NCI-H510A treated with DMSO at 0.1 percent for 48 hours (cell line): ENCODE measurements around the gene IGSF9B.

ENCODE experiments used
- DNase-seq: peaks from one replicate; lab custom pipeline; 2025; lab: John Stamatoyannopoulos, UW

Gene IGSF9B

DNA sequence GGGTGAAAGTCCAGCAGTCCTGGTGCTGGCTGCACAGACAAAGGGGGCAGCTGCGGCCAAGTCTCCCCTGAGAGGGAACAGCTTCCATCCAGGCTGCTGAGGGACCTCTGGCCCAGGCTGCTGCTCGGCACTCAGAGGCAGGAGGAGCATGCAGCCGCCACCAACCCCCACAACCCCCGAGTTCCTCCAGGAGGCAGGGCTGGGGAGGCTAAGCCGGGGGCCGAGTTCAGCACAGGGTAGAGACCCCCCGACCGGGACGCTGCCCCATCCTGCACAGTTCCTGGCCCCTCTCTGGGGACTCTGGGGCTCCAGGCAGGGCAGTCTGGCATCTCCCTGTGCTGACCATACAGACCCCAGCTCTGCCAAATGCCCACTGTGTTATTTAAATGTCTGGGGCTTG lies 20.2 kb downstream of the IGSF9B start:
- no peak for DNase-seq

DNA sequence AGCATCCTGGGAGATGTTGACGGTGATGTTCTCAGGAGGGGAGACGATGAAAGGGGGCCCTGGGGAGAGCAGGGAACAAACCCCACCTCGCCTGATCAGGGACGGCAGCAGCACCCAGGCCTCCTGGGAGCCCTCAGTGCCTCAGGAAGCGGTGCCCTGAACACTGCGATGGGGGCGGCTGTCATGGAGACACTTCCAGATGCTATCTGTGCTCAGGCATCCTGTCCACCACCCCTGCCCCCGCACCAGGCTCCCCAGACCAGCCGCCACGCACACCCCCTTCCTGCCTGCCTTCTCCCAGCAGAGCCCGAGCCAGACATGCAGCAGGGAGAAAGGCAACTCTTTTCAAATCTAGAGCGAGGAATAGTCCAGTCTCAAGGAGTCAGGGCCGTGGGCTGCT lies 20.6 kb downstream of the IGSF9B start:
- DNase-seq = no peak

DNA sequence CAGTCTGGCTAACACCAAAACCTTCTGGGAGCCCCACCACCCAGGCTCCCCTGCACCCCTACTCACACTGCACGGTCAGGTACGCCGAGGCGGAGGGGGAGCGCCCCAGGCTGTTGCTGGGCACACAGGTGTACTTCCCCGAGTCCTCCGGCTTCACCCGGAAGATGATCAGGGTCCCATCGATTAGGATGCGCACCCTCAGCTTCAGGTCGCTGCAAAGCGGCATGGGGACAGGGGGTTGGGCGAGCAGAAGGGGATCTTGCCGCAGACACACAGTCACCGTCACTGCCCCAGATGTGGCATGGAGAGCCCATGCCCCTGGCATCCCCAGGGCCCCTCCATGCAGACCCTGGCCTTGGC lies 21.2 kb downstream of the IGSF9B start:
- DNase-seq = no peak

DNA sequence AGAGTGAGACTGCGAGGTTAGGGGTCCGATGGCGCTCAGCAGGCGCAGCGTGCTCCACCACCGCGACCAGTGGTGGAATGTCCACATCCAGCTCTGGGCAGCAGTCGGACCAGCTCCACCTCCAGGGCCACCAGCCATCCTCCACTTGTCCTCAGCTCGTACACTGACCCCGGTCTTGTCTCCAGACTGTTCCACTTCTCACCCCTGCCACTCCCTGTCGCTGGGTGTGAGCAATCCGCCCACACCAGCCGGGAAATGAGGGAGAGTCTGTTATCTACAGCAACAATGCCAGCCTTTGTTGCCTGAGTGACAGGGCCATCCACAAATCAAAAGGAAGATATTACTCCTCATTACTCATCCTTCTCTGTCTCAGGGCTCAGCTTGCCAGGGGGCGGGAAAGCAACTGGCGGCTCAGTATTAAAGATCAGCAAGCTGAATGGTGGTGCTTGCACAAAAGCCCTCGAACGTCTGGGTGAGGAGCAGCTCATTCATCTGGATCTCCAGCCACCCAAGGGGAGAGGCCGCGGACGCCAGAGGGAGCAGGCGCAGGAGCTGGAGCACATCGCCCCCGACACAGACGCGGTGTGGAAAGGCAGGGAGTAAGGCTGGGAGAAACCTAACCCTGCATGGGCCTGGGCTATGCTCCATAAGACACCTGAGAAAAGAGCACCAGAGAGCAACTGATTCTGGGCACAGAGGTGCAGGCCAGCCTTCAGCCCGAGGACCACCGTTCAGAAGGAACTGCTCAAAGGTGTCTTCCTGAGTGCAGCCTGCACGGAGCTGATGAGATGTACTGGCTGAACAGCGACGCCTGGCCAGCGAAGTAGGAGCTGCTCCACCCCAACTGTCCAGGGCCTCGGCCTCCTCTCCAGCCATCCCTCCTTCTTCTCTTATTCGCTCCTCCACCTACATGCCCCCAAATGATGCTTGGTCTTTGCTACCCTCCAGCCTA lies 21.9 kb downstream of the IGSF9B start:
- DNase-seq = no peak

DNA sequence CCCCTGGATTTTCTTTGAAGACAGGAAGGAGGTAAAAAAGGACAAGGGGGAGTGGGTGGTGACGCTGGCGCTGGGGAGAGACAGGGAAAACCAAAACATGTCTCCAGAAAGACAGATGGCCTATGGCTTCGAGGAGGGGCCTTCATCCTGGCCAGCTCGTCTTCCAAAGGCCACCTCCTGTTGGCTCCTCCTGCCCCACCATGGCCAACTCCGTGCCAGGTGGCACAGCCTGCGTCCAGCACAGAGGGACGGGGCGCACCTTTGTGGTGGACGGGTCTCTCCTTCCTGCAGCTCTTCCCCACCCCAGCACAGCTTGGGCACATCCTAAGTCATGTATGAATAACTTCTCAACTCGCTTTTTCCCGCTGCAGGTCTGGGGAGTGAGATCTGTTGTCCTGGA lies 22.7 kb downstream of the IGSF9B start:
- DNase-seq = no peak

DNA sequence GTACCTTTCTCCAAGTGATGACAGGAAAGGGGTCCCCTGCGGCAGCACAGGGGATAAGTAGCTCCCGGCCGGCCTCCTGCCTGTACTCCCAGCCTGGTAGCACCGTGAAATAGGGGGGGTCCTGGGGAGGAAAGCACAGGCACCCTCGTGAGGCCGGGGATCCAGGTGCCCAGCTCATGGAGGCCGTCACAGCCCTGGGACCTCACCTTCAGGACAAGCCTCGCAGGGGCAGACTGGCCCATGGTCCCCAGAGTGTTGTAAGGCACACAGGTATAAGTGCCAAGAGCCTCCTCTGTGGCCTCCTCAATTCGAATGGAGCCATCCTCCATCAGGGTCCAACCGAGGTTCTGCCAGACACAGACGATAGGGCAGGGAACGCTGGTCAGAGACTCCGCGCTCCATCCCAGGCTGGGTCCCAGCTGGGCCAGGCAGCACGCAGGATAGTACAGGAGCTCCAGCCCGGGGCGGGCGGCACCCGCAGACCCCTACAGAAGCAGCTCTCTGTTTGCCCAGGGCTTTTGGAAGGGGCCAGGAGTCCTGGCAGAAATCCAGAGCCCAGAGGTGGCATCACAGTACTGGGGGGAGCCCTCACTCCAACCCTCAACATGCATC lies 25.2 kb downstream of the IGSF9B start:
- no peak for DNase-seq

DNA sequence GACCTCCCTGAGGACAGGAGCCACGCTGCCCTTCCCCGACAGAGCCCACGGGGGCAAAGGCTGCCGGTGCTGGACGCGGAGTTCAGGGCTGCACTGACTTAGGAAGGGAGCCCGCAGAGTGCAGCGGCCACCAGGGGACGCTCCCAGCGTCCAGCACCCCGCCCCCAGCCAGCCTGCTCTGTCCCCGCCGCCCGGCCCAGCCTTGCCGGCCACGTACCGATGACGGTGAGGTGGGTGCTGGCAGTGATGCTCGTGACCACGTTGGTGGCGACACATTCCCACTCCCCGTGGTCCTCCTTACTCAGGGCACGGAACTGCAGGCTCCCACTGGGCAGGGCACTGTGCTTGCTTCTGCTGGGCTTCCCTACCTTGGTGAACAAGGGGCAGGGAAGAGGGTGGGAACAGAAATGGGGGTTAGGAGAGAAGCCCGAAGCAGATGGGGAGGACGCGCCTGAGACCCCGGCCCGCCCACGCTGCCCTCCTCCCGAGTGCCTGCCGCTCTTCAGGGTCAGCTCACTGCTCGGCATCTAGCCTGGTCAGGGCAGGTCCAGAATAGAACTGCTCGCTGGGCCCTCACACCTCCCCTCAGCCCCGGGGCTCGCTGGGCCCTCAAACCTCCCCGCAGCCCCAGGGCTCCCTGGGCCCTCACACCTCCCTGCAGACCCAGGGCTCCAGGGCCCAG lies 25.9 kb downstream of the IGSF9B start:
- no peak for DNase-seq

DNA sequence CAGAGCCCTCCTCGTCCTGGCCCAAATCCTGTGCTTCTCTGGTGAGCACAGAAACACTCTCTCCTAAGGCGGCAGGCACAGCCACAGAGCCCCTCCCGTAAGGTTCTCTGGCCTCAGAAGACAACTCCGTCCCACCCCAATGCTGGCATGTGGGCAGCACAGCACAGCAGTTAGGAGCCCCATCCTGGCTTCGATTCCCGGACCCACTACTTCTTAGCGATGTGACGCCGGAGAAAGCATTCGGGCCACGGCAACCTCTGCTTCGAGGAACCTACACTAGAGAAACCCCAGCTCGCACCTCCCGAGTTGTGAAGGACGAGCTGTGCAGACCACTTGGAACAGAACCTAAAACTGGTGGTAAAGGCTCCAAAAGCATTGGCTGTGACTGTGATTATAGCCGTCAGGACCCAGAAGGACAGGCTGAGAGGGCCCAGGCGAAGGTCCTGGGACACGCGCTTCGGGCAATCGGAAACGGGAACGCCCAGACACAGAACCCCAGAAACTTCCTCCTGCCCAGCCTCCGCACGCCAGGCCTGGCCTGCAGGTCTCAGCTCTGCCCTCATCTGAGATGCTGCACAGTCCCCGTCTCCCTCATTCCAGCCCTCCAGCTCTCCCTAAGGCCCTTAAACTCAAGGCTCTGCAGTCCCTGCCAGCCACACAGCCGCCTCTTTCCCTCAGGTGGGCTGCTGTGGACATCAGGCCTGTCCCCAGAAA lies 26.6 kb downstream of the IGSF9B start:
- DNase-seq = no peak

DNA sequence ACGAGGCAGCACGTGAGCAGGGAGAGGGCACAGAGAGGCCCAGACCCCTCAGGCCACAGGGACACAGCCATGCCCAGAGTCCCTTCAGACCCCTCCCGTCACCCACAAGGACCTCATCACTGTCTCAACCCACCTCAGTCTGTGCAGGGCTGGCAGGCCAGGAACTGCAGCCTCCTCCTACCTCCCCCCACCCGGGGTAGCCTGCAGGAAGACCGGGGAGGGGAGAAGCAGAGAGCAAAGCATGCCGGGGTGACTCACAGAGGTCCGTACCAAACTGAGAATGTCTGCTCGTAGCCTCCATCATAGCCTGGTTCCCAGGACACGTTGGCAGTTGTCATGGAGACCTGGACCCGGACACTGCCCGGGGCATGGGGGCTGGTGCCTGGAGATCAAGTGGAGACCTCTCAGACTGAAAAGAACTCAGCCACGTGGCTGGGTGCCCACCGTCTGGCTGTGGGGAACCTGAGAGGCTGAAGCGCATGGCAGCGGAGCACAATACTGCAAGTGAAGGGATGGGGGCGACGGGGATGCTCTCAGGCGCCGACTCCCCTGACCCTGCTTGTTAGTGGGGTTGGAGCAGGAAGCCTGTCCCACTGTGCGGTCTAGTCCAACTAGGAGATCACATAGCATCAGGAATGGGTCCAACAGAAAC lies 27.2 kb downstream of the IGSF9B start:
- DNase-seq = no peak

DNA sequence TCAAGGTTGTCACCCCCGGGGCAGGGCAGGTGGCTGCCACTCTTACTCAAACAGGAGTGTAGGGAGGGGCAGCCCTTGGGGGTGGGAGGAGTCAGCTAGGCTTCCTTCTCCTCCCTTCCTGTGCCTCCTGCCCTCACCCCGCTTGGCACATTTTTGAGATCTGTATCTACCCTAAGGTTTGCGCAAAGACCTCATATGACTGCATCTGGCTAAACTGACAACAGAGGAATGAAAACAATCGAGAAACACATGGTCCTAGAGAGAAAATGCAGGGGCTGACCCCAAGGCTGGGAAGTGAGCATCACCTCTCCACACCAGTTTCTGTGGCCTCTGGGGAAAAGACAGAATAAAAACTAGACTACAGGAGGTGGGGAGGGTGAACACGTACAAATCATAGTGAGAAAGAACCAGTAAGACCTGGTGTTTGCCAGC lies 28.1 kb downstream of the IGSF9B start:
- peak; percentile 78 for DNase-seq

DNA sequence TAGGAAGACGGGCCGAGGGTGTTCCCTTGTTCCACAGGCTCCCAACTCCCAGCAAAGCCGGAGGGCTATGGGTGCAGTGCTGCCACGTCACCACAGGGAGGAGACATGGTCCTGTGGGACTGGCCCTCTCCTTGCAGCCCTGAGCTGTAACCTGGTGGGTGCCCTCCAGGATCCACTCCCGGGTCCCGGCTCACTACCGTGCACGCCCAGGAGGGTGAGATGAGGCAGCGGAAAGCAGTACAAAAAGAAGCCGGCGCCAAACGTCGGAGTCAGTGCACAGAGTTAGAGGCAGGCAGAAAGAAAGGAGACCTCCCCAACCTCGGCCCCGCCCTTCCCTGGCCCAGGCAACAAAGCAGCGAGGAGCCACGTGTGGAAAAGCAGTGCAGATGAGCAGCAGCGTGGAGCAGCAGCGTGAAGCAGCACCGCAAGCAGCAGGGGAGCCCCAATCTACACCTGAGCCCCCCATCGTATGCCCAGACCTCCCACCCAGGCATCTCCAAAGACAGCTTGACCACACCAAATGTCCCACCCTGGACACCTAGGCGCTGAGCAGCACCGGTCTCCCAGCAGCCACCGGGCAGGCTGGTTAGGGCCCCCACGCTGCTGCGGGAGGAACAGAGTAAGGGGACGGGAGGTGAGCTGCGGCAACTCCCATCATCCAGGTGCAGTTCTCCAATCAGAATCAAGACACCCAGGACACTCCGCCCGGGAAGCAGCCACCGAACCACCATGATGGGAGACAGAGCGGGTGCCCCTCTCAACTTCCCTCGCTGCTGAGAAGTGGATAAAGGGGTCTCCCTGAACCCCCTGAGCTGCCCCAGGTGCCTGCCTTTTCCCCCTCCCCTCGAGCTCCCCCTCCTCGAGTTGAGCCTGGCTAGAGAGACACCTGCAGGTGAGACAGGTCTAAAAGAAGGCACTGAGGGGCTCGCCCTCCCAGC lies 28.8 kb downstream of the IGSF9B start:
- DNase-seq = peak; percentile 80

DNA sequence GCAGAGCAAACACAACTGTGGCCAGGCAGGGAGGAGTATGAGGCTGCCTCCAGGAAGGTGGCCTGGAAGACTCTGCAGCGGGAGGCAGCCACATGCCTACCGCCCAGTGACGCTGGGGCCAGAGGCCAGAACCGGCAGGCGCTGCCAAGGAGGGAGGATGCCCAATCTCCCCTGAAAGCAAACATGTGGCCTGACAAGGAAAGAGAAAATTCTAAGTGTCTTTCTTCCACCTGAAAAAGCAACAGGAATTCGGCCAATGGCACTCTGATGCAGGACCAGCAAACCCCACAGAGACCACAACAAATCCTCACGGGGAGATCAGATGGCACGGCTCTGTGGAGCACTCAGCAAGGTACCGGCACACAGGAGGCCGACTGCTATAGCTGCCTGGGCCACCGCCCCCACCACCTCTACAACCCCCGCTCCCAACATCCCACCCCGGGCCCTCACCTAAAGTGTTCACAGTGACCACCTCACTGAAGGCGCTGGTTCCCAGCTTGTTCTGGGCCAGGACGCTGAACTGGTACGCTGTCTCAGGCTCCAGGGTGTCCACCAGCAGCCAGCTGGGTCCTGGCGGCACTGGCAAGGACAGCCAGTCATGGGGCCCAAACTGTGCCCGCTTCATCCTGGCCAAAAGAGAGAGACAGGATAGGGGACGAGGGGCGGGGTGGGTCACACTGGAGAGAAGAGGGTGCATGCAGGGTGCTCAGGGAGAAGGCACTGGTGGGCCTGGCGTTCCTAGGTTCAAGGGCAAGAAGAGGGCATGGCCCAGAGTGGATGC lies 30.1 kb downstream of the IGSF9B start:
- no peak for DNase-seq

DNA sequence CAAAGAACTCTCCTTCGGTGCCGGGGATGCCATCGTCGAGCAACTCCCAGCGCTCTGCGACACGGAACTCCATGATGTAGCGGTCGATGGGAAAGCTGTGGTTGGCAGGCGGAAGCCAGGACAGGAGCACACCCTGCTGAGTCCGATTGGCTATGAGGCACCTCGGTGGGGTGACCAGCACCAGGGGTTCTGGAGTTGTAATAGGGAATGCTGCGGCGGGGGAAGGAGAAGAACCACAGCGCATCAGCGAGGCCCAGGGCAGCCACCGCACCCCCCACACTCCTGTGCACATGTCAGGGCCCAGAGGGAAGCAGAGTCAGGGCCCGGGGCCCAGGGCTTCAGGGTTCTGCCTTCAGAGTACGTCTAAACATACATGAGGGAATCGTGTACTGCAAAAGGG lies 31.0 kb downstream of the IGSF9B start:
- DNase-seq = no peak

DNA sequence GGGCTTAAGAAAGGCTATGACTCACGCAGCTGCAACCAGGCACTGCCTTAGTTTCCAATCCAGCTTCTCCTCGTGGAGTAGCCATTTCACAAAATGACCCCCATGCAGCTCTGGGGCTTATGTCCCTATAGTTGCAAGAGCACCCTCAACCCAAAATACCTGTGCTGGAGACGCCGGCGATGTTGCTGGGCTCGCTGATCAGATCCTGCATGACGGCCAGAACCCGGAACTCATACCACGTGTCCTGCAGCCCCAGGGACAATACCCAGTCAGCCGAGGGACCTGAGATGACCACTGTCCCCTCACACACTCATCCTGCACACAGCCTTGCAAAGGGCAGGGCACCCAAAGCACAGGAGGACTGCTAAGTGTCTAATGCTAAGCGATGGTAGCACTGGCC lies 32.1 kb downstream of the IGSF9B start:
- no peak for DNase-seq

DNA sequence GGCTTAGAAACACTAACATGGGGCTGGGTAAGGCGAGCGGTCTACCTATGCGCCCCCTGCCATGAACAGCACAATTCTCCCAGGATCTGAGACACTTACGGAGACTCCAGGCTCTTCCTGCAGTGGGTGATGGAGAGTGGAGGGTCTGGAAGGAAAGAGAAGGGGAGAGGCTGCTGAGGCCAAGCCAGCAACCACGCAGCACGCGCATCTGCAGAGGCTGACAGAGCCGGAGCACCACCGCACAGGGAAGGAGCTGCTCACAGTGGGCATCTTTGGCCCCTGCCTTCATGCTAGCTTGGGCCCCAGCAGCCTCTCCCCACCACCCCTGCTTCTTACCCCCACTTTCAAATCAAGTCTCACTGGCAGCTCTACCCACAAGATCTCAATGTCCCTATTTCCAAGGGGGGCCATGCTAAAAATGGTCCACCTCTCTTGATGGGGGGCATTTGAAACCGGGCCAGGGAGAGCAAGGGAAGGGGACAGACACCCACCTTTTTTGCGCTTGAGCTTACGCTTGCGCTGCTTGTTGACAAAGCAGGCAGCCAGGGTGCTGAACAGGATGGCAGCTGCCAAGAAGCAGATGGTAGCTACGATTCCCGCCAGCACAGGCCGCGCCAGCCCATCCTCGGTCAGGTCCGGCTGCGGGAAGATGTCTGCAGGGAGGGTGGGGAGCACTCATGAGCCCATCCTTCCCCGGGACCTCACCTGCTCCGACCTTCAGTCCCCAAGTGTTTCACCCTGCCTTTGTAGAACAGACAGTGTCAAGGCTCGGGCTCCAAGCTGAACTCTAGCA lies 34.5 kb downstream of the IGSF9B start:
- DNase-seq = no peak

DNA sequence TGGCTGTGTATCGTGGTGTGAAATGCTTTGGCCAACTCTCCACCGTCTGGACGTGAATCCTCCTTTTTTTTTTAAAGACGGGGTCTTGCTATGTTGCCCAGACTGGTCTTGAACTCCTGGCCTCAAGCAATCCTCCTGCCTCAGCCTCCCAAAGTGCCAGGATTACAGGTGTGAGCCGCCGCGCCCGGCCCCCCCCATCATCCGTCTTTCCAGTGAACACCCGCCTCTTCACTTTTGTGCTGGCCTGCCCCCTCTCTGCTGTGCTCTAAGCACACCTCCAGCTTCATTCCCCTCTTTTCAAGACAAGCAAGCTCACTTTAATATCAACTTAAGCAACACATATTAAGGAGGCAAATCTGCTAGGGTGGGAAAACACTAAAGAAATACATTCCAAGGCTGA lies 35.3 kb downstream of the IGSF9B start:
- DNase-seq = no peak

DNA sequence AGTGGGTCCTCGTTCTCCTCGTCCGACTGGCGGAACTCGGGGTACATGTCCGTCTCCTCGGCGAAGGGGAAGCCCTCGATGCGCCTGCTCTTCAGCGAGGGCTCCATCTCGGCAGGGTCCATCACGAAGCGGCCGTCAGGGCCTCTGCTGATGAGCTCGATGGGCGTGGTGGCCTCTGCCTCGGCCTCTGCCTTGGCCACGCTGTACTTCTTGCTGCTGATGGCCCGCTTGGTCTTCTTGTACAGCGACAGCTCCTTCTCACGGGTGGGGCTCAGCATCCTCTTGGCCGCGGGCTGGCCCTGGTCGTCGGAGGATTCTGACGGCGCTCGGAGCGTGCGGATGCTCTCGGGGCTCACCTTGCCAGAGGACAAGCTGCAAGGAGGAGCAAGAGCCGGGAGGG lies 35.7 kb downstream of the IGSF9B start:
- no peak for DNase-seq

DNA sequence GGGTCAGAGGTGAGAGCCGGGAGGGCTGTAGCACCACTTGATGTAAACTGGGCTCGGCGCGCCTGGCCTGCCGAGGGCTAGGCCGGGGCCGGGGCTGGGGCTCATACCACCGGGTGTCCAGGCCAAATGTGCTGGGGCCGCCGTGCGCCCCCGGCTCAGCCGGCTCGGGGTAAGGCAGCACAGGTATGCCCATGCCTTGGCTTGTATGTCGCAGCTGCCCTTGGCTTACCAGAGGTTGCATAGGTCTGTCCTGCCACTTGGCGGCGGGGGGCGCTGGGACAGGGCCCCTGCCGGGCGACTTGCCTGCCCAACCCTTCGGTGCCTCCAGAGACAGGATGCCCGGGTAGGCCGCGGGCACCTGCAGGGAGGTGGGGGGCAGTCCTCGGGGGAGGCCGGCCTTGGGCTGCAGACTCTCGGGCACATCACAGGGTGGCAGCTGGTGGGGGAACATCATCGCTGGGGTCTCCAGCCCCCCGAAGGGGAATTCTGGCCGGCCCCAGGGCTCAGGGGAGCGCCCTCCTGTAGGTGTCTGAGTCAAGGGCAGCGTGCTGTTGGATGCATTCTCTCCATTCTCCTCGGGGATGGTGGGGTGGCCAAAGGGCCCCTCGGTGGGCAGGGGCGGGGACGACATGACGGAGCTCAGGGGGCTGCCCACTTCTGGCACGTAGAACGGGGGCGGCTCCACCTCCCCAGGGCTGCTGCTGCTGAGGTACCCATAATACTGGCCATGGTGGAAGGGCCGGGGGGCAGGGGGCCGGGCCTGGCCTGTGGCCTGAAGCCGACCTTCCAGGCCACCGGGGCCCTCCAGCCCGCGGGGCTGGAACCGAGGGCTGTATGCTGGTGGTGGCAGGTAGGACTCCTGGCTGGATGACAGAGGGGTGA lies 36.4 kb downstream of the IGSF9B start:
- no peak for DNase-seq
